GM12891 (cell line): ENCODE data around the gene CXCR3.

Experiments used
- PAX5 ChIP-seq: IDR thresholded peaks from 2 replicates; pipeline ENCODE4 v1.6.1; 2011; ENCODE audit warnings: low read length, moderate library complexity, mild to moderate bottlenecking; ENCODE audit not compliant: insufficient read depth, severe bottlenecking
- POLR2A ChIP-seq: IDR thresholded peaks from 2 replicates; pipeline ENCODE4 v1.6.1; 2011; ENCODE audit warnings: low read depth, low read length, control low read depth
- POLR2AphosphoS5 ChIP-seq: IDR thresholded peaks from 2 replicates; pipeline ENCODE4 v1.6.1; 2011; ENCODE audit warnings: low read depth, low read length, control low read depth
- TAF1 ChIP-seq: IDR thresholded peaks from 2 replicates; pipeline ENCODE4 v1.6.1; 2011; ENCODE audit warnings: low read depth, low read length, control low read depth

DNA sequence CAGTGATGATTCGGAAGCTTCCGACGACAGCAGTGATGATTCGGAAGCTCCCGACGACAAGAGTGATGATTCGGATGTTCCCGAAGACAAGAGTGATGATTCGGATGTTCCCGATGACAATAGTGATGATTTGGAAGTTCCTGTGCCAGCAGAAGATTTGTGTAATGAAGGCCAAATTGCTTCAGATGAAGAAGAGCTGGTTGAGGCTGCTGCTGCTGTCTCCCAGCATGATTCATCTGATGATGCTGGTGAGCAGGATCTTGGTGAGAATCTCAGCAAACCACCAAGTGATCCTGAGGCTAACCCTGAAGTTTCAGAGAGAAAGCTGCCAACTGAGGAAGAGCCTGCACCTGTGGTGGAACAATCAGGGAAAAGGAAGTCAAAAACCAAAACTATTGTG lies 14.2 kb downstream of the CXCR3 start:
- no peak for TF ChIP-seq PAX5
- TF ChIP-seq POLR2A: no peak
- TF ChIP-seq POLR2AphosphoS5: no peak
- TF ChIP-seq TAF1: no peak
